ENCODE measurements around the gene CNN2. TPM values are rescaled to one million over a fixed set of nuclear protein-coding genes. Genes with fewer than 3 reads are reported as not detected.

The CNN2 gene
- total and polyA plus RNA-seq, 8 donors = 133 to 259 (median 180) TPM

DNA sequence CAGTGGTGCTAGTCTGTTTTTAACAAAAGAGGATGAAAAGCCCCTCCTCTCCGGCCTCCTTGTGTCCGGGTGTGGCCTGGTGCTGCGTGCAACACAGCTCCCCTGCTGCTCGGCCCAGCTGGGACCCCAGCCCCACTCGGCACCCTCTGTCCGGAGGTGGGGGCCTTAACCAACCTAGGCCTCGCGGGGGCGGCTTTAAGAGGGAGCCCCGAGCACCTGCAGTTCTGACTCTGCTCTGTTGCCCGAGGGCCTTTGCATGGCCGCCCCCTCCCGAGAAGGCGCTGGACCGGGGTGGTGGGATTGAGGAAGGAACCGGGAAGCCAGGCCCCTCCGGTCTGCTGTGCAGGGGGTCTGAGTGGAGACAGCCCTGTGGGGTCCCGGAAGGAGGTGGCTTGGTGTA, 31.9 kb upstream of the CNN2 start:
- intact Hi-C loops (cut with DNase I) = no loop called here
- H3K4me1 ChIP-seq = peaks cover 0 to 6% of the 10 kb centered on the region in 2 donors
- TF ChIP-seq, protein P1, sequence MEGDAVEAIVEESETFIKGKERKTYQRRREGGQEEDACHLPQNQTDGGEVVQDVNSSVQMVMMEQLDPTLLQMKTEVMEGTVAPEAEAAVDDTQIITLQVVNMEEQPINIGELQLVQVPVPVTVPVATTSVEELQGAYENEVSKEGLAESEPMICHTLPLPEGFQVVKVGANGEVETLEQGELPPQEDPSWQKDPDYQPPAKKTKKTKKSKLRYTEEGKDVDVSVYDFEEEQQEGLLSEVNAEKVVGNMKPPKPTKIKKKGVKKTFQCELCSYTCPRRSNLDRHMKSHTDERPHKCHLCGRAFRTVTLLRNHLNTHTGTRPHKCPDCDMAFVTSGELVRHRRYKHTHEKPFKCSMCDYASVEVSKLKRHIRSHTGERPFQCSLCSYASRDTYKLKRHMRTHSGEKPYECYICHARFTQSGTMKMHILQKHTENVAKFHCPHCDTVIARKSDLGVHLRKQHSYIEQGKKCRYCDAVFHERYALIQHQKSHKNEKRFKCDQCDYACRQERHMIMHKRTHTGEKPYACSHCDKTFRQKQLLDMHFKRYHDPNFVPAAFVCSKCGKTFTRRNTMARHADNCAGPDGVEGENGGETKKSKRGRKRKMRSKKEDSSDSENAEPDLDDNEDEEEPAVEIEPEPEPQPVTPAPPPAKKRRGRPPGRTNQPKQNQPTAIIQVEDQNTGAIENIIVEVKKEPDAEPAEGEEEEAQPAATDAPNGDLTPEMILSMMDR (IDR thresholded peaks at IDR 0.05) = no peak

DNA sequence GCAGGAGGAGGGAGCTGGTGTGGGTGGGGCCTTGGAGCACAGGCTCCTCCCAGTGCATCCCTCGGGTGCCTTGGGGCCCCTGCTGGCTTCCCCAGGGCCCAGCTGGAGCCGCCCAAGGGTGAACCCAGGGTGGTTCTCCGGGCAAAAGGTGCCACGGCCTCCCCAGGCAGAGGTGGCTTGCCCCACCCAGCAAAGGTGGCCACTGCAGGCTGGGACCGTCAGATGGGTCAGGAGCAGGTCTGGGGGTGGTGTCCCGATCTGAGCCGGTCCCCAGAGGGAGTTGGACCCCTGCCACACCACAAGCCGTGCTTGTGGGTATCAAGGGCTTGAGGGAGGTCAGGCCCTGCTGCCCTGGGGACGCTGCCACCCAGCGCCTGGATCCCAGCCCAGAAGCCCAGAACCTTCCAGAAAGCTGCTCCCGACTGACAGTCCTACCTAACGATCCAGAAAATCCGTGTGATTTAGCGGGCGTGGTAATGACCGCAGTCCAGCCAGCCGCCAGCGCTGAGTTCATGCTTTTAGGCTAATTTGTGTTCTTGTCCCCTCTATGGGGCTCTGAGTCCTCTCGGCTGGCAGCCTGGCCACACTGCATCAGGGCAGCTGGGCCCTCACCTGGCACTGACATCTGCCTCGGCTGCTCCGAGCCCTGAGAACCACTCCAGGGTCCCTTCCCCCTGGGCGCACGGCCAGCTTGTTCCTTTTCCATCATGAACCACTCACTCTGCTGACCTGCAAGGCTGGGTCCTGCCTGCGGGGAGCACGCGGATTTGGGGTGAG, 31.2 kb upstream of the CNN2 start:
- H3K9me3 ChIP-seq = no peaks in the 10 kb centered on the region
- intact Hi-C loops (cut with DNase I) = no loop called here

More for the DNA sequence above, 31.9 kb upstream of the CNN2 start:
- ATAC-seq = no peak
- DNase-seq = no peak
- no peak overlapping the region for H3K4me3 ChIP-seq
- H3K27me3 ChIP-seq = peaks cover 39 to 49% of the 10 kb centered on the region in 2 donors
- H3K36me3 ChIP-seq = peaks cover 0 to 46% of the 10 kb centered on the region in 2 donors
- no peaks in the 10 kb centered on the region for H3K9me3 ChIP-seq
- no peak overlapping the region for H3K27ac ChIP-seq

DNA sequence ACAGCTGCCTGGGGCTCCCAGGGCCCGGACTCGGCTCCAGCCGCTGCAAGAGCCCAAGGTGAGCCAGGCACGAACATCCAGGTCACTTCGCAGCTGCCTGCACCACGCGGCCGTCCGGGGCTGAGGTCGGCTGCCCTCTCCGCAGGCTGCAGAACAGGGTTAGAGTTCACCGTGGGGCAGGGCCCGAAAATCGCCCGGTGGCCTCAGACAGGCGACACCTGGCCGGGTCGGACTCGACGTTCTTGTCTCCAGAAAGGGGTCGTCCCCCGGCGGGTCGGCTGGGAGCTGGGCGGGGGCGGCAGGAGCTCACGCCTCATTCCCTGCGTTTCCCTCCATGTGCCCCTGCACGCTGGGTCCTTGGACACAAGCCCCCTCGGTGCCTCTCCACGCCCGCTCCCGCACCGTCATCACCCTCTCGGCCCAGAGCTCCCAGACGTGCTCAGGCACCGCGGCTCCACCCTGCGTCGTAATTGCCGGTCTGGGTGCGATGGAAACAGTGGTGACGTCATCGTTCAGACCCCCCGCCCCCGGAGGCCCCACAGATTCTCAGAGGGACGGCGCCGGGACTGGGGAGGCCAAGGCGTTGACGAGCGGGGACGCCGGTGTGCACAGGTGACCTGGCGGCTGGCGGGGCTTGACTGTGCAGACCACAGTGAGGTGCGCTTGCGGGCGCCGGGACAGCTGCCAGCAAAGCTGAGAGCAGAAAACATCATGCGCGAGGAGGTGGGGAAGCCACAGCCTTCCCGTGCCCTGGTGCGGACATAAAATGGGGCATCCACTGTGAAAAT, 30.2 kb upstream of the CNN2 start:
- Histone ChIP-seq H3K27ac (no peak overlapping the region), H3K9me3 (no peaks in the 10 kb centered on the region), H3K4me3 (no peak overlapping the region), H3K4me1 (peaks cover 0 to 20% of the 10 kb centered on the region in 2 donors), H3K27me3 (peaks cover 54 to 67% of the 10 kb centered on the region in 2 donors), H3K36me3 (peaks cover 0 to 30% of the 10 kb centered on the region in 2 donors)
- TF ChIP-seq, protein P1 (IDR thresholded peaks at IDR 0.05) = no peak
- DNase-seq (peak in 1 of 4 donors; percentile 67), ATAC-seq (peak; percentile 52)
- intact Hi-C loops (cut with DNase I) = no loop called here

More for the DNA sequence above, 31.2 kb upstream of the CNN2 start:
- Histone ChIP-seq H3K4me1 (peaks cover 0 to 10% of the 10 kb centered on the region in 2 donors), H3K36me3 (peaks cover 0 to 39% of the 10 kb centered on the region in 2 donors), H3K27me3 (peaks cover 46 to 57% of the 10 kb centered on the region in 2 donors), H3K27ac (no peak overlapping the region), H3K4me3 (no peak overlapping the region)
- TF ChIP-seq, protein P1 (IDR thresholded peaks at IDR 0.05) = no peak
- DNase-seq (peak in 2 of 4 donors; percentile 35 to 63), ATAC-seq (peak; percentile 64)

DNA sequence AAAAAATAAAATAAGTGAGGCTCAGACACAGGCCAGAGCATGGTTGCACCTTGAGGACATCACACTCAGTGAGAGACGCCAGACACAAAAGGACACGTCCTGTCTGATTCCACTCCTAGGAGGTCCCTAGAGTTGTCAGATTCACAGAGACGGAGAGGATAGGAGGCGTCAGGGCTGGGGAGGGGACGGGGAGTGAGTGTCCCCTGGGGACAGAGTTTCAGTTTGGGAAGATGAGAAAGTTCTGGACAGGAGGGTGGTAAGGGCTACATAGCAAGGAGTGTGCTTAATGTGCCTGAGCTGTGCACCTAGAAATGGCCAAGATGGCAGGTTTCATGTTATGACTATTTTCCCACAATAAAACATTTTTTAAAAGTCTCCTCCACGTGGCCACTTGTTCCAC, 28.3 kb upstream of the CNN2 start:
- H3K27me3 ChIP-seq = peaks cover 58 to 85% of the 10 kb centered on the region in 2 donors
- no peak for DNase-seq
- intact Hi-C loops (cut with DNase I) = no loop called here
- no peak for ATAC-seq
- peaks cover 0 to 26% of the 10 kb centered on the region in 2 donors for H3K4me1 ChIP-seq
- no peak overlapping the region for H3K27ac ChIP-seq
- peaks cover 0 to 17% of the 10 kb centered on the region in 2 donors for H3K36me3 ChIP-seq
- H3K4me3 ChIP-seq = no peak overlapping the region
- H3K9me3 ChIP-seq = no peaks in the 10 kb centered on the region
- TF ChIP-seq, protein P1 (IDR thresholded peaks at IDR 0.05) = no peak

DNA sequence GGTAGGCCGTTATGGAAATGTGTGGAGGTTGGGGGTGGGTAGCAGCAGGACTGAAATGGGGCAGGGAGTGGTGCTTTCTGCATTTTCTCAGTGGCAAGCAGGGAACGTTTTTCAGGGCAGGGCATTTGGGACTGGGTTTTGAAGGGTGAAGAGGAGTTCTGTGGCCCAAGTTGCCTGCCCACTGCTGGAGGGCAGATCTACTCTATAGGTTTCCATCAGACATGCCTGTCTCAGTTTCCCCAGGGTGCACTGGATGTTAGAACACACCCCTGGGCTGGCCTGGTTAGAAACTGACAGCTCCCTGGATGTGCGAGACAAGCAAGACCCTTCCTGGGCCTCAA, 27.1 kb upstream of the CNN2 start:
- intact Hi-C loops (cut with DNase I) = no loop called here
- Histone ChIP-seq H3K27me3 (peaks cover 58 to 97% of the 10 kb centered on the region in 2 donors), H3K9me3 (no peaks in the 10 kb centered on the region), H3K27ac (no peak overlapping the region), H3K4me1 (peaks cover 0 to 26% of the 10 kb centered on the region in 2 donors), H3K36me3 (peaks cover 0 to 4% of the 10 kb centered on the region in 2 donors), H3K4me3 (no peak overlapping the region)
- ATAC-seq (no peak), DNase-seq (no peak)
- TF ChIP-seq, protein P1 (IDR thresholded peaks at IDR 0.05) = no peak

All from left lung (tissue), 10 donors.